ENCODE results near the gene TECPR1.

Gene TECPR1

DNA sequence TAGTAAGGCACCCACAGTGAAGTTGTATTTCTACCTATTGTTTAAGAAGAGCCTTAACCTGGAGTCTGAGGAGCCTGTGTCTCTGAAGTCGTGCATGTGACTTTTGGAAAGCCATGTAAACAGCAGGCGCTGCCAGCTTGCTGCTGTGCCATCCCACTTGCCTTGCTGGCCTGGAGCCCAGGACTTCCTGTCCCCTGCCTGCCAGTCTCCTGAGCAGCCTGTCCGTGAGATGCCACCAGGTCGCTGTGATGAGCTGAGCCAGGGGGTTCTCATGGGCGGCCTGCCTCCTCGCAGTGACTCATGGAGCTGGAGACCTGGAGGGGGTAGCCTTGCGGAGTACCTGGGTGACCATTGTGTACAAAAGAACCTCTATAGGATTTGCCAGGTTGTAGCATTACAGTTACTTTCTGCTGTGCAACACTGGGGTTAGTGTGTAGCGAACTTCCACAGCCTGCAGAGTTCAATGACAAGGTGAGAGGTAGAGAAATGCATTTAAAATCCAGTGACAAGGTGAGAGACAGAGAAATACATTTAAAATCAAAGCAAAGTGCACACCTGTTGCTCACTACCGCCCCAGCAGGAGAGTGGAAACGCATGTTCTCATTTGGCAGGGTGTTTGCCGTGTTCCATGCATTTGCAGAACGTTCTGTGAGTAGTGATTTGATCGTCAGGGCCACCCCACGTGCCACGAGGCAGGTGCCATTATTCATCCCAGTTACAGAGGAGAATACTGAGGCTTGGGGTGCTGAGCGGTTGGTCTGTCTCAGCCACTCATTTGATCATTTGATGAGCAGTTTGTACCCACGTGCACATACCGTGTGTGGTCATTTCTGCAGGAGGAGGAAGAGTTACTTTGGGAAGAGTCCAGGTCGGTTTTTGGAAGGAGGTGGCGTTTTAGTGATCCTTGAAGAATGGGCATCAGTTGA is 77.4 kb downstream of the TECPR1 start:
- DNase-seq (ENCODE audit: insufficient read length, low spot score) = no peak
- TF ChIP-seq, protein P1, sequence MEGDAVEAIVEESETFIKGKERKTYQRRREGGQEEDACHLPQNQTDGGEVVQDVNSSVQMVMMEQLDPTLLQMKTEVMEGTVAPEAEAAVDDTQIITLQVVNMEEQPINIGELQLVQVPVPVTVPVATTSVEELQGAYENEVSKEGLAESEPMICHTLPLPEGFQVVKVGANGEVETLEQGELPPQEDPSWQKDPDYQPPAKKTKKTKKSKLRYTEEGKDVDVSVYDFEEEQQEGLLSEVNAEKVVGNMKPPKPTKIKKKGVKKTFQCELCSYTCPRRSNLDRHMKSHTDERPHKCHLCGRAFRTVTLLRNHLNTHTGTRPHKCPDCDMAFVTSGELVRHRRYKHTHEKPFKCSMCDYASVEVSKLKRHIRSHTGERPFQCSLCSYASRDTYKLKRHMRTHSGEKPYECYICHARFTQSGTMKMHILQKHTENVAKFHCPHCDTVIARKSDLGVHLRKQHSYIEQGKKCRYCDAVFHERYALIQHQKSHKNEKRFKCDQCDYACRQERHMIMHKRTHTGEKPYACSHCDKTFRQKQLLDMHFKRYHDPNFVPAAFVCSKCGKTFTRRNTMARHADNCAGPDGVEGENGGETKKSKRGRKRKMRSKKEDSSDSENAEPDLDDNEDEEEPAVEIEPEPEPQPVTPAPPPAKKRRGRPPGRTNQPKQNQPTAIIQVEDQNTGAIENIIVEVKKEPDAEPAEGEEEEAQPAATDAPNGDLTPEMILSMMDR (IDR thresholded peaks at IDR 0.05; ENCODE audit: insufficient read depth, missing control alignments) = no peak
- FAIRE-seq = no peak

DNA sequence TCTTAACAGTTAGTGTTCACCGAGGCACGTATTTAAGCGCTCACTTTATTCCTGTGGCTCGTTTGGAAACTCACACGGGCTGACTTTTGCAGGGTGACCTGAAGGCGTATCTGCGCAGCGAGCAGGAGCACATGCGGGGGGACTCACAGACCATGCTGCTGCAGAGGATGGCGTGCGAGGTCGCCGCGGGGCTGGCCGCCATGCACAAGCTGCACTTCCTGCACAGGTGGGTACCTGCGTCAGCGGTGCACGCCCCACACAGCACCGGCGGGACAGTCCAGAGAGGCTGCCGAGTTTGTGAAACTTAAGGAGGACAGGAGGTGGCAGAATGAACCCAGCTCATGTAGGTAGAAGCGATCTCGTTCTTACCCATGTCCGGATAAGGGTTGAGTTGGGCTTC is 80.6 kb downstream of the TECPR1 start:
- TF ChIP-seq, protein P1 (IDR thresholded peaks at IDR 0.05; ENCODE audit: insufficient read depth, missing control alignments) = no peak
- FAIRE-seq = no peak
- DNase-seq (ENCODE audit: insufficient read length, low spot score) = no peak

DNA sequence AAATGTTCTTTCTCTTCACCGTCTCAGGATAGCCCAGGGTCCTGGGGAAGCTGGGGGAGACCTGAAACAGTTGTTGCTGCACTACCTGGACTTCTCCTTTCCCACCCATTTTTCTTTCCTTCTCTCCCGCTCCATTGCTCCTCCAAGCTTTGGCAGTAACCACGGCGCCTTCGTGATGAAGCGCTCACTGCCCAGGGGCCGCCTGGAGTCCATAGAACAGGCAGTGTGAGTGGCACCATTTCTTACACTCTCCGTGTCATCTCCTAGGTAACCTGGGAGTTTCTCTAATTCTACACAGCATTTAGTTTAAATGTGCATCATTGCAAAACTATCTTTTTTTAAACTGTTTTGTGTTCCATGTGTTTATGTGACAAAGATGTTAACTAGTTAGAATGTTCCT is 81.1 kb downstream of the TECPR1 start:
- TF ChIP-seq, protein P1 (IDR thresholded peaks at IDR 0.05; ENCODE audit: insufficient read depth, missing control alignments) = no peak
- DNase-seq (ENCODE audit: insufficient read length, low spot score) = no peak
- FAIRE-seq = no peak

- TF ChIP-seq, protein P1 (IDR thresholded peaks at IDR 0.05; ENCODE audit: insufficient read depth, missing control alignments) = no peak
- DNase-seq (ENCODE audit: insufficient read length, low spot score) (no peak), FAIRE-seq (no peak)
Observed at GRCh38 chr7:98168904-98169621, 83.0 kb downstream of the TECPR1 start.

GRCh38 chr7:98168181-98168903 is 83.7 kb downstream of the TECPR1 start:
- DNase-seq (ENCODE audit: insufficient read length, low spot score) (no peak), FAIRE-seq (no peak)
- TF ChIP-seq, protein P1 (IDR thresholded peaks at IDR 0.05; ENCODE audit: insufficient read depth, missing control alignments) = peak; percentile 68

DNA sequence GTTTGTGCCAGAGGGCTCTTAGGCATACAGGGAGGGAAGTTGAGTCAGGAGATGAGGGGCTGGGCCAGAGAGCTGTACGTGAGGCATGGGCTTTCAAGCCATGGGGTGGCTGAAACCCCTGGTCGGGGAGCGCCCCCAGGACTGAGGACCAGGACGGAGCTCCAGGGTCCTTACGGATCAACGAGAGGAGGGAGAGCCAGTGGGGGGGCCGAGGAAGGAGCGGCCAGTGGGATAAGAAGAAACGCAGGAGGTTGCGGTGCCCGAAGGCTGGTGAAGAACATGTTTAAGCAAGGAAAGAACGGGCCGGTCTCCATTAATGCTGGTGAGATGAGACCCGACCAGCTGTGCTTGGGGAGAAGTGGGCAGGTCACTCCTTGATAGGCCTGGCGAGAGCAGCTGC is 84.4 kb downstream of the TECPR1 start:
- DNase-seq (ENCODE audit: insufficient read length, low spot score) (no peak), FAIRE-seq (no peak)
- TF ChIP-seq, protein P1 (IDR thresholded peaks at IDR 0.05; ENCODE audit: insufficient read depth, missing control alignments) = no peak

All from D721Med (cell line).